ENCODE data around the gene SAMD10. TPM values are rescaled to one million over a fixed set of nuclear protein-coding genes. Genes with fewer than 3 reads are reported as not detected.

Gene SAMD10
- total and polyA plus RNA-seq, 2 of the 8 experiments (the other 6 are each of a cell fraction or from before 2014, with no cell fraction given): 3.0 to 5.2 TPM

DNA sequence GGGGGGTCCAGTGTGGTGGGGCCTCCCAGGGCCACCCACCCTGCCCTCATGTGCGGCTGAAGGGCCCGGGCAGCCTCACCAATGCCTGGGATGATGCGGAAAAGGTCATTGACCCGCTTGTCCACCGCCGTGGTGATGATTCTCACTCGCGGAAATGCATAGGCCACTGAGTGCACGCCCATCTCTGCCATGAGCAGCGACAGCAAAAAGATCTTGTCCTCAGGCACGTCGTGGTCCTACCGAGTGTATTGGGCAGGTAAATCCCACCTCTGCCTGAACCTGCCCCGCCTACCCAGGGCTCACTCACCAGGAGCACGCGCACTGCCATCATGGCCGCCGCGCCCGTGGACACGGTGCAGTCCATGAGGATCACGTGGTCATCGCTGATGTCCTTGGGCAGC lies 39.4 kb downstream of the SAMD10 start (continued):
- TF ChIP-seq, protein P1, sequence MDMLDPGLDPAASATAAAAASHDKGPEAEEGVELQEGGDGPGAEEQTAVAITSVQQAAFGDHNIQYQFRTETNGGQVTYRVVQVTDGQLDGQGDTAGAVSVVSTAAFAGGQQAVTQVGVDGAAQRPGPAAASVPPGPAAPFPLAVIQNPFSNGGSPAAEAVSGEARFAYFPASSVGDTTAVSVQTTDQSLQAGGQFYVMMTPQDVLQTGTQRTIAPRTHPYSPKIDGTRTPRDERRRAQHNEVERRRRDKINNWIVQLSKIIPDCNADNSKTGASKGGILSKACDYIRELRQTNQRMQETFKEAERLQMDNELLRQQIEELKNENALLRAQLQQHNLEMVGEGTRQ (IDR thresholded peaks at IDR 0.05; ENCODE audit: low read length): peak; percentile 21; the same call in 1 of the 2 replicates
- TF ChIP-seq ZNF274 (IDR thresholded peaks at IDR 0.05; ENCODE audit: borderline replicate concordance, extremely low read depth, low read length): no peak

Measured in H1 (cell line).